Measurements from ENCODE around the gene DOCK4. TPM values are rescaled to one million over a fixed set of nuclear protein-coding genes. Genes with fewer than 3 reads are reported as not detected.

Gene DOCK4
- polyA plus RNA-seq, 1 donor (not counting 4 experiments of a cell fraction or from before 2014, with no cell fraction given) = 13.9 TPM

DNA sequence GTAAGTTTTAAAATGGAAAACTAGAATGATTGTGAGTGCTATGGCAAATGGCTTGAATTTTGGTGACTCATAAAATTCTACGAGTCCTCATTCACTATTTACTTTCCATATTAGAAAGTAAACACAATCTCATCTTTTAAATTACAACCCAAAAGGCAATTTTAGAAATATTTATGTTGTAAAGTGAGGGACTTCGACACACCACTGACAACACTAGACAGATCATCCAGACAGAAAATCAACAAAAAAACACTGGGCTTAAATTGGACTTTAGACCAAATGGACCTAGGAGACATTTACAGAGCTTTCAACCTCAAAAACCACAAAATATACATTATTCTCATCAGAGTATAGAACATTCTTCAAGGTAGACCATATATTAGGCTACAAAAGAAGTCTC, 30.4 kb upstream of the DOCK4 start:
- H3K36me3 ChIP-seq (ENCODE audit: control insufficient read depth in 2 of 2, extremely low read depth in 1 of 2, insufficient read depth in 2 of 2, low read length in 2 of 2) = no peaks in the 10 kb centered on the region
- H3K4me2 ChIP-seq (ENCODE audit: control insufficient read depth, extremely low read depth, insufficient read depth, low read depth, low read length) = no peak overlapping the region
- peaks cover 6% of the 10 kb centered on the region for H3K79me2 ChIP-seq (ENCODE audit: control insufficient read depth, insufficient read depth, low read length)
- no peaks in the 10 kb centered on the region for H3K9me3 ChIP-seq (ENCODE audit: control insufficient read depth, low read depth, low read length)
- H2AFZ ChIP-seq (ENCODE audit: control insufficient read depth, low read length) = no peak overlapping the region
- no peak overlapping the region for H3K4me3 ChIP-seq (ENCODE audit: control insufficient read depth in 2 of 3, extremely low read depth in 1 of 3, insufficient read depth in 2 of 3, low read depth in 1 of 3, low read length in 3 of 3)
- FAIRE-seq (no peak), DNase-seq (ENCODE audit: low read depth, low spot score) (no peak)
- H4K20me1 ChIP-seq (ENCODE audit: control insufficient read depth, extremely low read depth, insufficient read depth, low read length) = no peaks in the 10 kb centered on the region
- TF ChIP-seq, protein P1, sequence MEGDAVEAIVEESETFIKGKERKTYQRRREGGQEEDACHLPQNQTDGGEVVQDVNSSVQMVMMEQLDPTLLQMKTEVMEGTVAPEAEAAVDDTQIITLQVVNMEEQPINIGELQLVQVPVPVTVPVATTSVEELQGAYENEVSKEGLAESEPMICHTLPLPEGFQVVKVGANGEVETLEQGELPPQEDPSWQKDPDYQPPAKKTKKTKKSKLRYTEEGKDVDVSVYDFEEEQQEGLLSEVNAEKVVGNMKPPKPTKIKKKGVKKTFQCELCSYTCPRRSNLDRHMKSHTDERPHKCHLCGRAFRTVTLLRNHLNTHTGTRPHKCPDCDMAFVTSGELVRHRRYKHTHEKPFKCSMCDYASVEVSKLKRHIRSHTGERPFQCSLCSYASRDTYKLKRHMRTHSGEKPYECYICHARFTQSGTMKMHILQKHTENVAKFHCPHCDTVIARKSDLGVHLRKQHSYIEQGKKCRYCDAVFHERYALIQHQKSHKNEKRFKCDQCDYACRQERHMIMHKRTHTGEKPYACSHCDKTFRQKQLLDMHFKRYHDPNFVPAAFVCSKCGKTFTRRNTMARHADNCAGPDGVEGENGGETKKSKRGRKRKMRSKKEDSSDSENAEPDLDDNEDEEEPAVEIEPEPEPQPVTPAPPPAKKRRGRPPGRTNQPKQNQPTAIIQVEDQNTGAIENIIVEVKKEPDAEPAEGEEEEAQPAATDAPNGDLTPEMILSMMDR (optimal IDR thresholded peaks at IDR 0.05 in 1 of 3, IDR thresholded peaks at IDR 0.05 in 1 of 3, conservative IDR thresholded peaks at IDR 0.05 in 1 of 3; ENCODE audit: extremely low read depth in 1 of 3, insufficient read depth in 2 of 3, low read length in 3 of 3) = no peak
- no peak for TF ChIP-seq EZH2 (IDR thresholded peaks at IDR 0.05; ENCODE audit: low read length)
- dilution Hi-C loops (cut with MboI; ENCODE audit: extremely low pct_ligation_motif_present, low sequenced_read_pairs) = no loop called here
- peaks cover 3% of the 10 kb centered on the region for H3K9me1 ChIP-seq (ENCODE audit: control insufficient read depth, extremely low read depth, insufficient read depth, low read length)
- no peak overlapping the region for H3K9ac ChIP-seq (ENCODE audit: control insufficient read depth, extremely low read depth, insufficient read depth, low read length)
- peaks cover 17% of the 10 kb centered on the region for H3K4me1 ChIP-seq (ENCODE audit: control insufficient read depth, extremely low read depth, insufficient read depth, low read length)
- no peak overlapping the region for H3K27ac ChIP-seq (ENCODE audit: control insufficient read depth, insufficient read depth, low read length)
- no peaks in the 10 kb centered on the region for H3K27me3 ChIP-seq (ENCODE audit: control insufficient read depth, extremely low read depth, insufficient read depth, low read length)

DNA sequence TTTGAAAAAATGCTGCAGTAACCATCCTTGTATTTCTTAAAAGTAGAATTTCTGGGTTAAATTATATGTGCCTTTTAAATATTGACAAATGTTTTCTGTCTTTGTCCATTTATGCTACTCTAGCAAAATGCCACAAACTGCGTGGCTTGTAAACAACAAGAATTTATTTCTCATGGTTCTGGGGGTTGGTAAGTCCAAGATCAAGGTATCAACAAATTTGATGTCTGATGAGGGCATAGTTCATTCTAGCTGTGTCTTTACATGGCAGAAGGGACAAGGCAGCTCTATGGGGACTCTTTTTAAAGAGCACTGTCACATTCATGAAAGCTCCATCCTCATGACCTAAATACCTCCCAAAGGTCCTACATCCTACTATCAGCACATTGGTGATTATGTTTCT, 27.9 kb upstream of the DOCK4 start:
- Histone ChIP-seq H3K4me1 (ENCODE audit: control insufficient read depth, extremely low read depth, insufficient read depth, low read length) (peaks cover 14% of the 10 kb centered on the region), H3K79me2 (ENCODE audit: control insufficient read depth, insufficient read depth, low read length) (peaks cover 8% of the 10 kb centered on the region), H3K36me3 (ENCODE audit: control insufficient read depth in 2 of 2, extremely low read depth in 1 of 2, insufficient read depth in 2 of 2, low read length in 2 of 2) (no peaks in the 10 kb centered on the region), H3K9ac (ENCODE audit: control insufficient read depth, extremely low read depth, insufficient read depth, low read length) (no peak overlapping the region), H3K4me3 (ENCODE audit: control insufficient read depth in 2 of 3, extremely low read depth in 1 of 3, insufficient read depth in 2 of 3, low read depth in 1 of 3, low read length in 3 of 3) (no peak overlapping the region), H2AFZ (ENCODE audit: control insufficient read depth, low read length) (no peak overlapping the region), H3K9me3 (ENCODE audit: control insufficient read depth, low read depth, low read length) (no peaks in the 10 kb centered on the region), H3K9me1 (ENCODE audit: control insufficient read depth, extremely low read depth, insufficient read depth, low read length) (peaks cover 3% of the 10 kb centered on the region), H4K20me1 (ENCODE audit: control insufficient read depth, extremely low read depth, insufficient read depth, low read length) (no peaks in the 10 kb centered on the region), H3K27ac (ENCODE audit: control insufficient read depth, insufficient read depth, low read length) (no peak overlapping the region), H3K27me3 (ENCODE audit: control insufficient read depth, extremely low read depth, insufficient read depth, low read length) (no peaks in the 10 kb centered on the region), H3K4me2 (ENCODE audit: control insufficient read depth, extremely low read depth, insufficient read depth, low read depth, low read length) (no peak overlapping the region)
- FAIRE-seq = no peak
- dilution Hi-C loops (cut with MboI; ENCODE audit: extremely low pct_ligation_motif_present, low sequenced_read_pairs) = no loop called here
- TF ChIP-seq, protein P1 (optimal IDR thresholded peaks at IDR 0.05 in 1 of 3, IDR thresholded peaks at IDR 0.05 in 1 of 3, conservative IDR thresholded peaks at IDR 0.05 in 1 of 3; ENCODE audit: extremely low read depth in 1 of 3, insufficient read depth in 2 of 3, low read length in 3 of 3) = no peak
- TF ChIP-seq EZH2 (IDR thresholded peaks at IDR 0.05; ENCODE audit: low read length) = no peak
- no peak for DNase-seq (ENCODE audit: low read depth, low spot score)
